Measurements from ENCODE around the gene TTL. TPM values are rescaled to one million over a fixed set of nuclear protein-coding genes. Genes with fewer than 3 reads are reported as not detected.
"Not testable (repeated sequence)": the region's sequence is repeated elsewhere in the genome, so short reads cannot be mapped to it uniquely, and the experiment has no call there.

The TTL gene
- polyA plus RNA-seq, 1 donor: 46.5 TPM

GRCh38 chr2:112523291-112523777, 41.4 kb downstream of the TTL start:
- DNase-seq: no peak

DNA sequence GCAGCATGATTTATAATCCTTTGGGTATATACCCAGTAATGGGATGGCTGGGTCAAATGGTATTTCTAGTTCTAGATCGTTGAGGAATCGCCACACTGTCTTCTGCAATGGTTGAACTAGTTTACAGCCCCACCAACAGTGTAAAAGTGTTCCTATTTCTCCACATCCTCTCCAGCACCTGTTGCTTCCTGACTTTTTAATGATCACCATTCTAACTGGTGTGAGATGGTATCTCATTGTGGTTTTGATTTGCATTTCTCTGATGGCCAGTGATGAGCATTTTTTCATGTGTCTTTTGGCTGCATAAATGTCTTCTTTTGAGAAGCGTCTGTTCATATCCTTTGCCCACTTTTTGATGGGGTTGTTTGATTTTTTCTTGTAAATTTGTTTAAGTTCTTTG, 42.3 kb downstream of the TTL start:
- DNase-seq: not testable (repeated sequence)

DNA sequence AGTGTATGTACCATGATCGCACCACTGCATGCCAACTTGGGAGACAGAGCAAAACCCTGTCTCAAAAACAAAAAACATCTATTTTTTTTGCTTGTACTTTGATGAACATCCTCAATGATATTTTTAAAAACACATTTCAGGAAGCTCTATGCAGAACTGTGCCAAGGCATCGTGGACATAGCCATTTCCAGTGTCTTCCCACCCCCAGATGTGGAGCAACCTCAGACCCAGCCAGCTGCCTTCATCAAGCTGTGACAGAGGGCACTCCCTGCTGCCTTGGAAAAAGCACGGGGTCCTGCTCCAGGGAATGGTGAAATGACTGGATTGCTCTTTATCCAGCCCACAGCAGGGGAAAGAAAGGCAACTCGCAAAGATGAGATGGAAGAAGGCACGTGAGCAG, 46.6 kb downstream of the TTL start:
- DNase-seq: no peak

GRCh38 chr2:112529757-112530156, 47.8 kb downstream of the TTL start:
- no peak for DNase-seq

DNA sequence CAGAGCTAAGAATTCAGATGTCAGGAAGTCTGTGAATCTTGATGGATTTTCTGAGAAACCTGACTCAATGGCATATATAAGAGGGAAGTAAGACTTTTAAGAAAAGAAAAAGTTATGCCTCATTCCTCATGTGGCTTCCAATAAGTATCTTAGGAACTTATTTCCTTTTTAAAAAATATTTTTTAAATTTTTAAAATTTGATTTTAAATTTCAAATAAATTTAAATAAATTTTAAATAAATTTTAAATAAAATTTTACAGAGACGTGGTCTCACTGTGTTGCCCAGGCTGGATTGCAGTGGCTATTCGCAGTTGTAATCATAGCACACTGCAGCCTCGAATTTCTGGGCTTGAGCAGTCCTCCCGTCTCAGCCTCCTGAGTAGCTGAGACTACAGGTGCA, 48.8 kb downstream of the TTL start:
- DNase-seq: no peak

- no peak for DNase-seq
These were observed 52.9 kb downstream of the TTL start for GRCh38 chr2:112534826-112535225.

GRCh38 chr2:112536665-112537064, 54.7 kb downstream of the TTL start:
- DNase-seq: not testable (repeated sequence)

- no peak for DNase-seq
These were observed 57.4 kb downstream of the TTL start for GRCh38 chr2:112539306-112539705.

DNA sequence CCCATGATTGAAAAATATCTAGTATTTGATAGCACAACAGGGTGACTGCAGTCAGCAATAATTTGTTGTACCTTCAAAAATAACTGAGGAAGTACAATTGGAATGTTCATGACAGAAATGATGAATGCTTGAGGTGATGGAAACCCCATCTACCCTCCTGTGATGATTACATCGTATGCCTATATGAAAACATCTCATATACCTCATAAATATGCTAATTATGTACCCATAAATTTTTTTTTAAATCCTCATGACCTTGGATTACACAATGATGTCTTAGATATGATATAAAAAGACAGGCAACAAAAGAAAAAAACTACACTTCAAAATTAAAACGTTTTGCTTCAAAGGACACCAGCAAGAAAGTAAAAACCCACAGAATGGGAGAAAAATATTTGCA, 59.0 kb downstream of the TTL start:
- DNase-seq: no peak

DNA sequence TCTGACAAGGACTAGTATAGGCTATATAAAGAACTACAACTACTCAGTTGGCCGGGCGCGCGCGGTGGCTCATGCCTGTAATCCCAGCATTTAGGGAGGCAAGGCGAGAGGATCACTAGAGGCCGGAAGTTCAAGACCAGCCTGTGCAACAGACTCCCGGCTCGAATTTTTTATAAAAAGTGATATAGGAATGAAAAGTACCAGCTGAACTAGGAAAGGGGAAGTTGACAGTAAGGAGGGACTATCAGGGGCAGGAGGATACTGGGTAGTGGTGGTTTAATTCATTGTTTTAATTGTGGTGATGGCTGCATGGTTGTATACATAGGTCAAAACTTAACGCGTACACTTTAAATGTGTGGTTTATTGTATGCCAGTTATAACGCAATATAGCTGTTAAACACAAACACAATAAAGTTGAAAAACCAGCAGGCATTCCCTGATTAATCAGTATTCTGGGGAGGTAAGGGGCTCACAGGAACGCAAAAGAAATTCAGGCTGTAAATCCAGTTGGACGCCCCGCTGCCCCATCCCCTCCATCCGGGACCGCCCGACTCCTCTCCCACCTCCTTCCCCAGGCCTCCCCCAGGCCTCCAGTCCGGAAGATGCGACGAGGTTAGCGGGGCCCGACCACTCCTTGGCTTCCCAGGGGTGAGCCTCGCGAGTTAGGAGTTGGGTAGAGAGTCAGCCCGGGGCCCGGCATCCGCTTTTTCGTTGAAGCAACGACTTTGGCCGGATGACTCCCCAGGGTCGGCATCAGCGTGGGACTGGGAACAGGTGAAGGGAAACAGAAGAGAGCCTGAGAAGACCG, 59.6 kb downstream of the TTL start:
- no peak for DNase-seq

- DNase-seq: peak; percentile 90
These were observed 60.4 kb downstream of the TTL start, which contains the start of gene POLR1B for GRCh38 chr2:112542123-112542983. Gene POLR1B (plus strand): TSS chr2:112542465. CDS start chr2:112542495, 30 bp downstream.

DNA sequence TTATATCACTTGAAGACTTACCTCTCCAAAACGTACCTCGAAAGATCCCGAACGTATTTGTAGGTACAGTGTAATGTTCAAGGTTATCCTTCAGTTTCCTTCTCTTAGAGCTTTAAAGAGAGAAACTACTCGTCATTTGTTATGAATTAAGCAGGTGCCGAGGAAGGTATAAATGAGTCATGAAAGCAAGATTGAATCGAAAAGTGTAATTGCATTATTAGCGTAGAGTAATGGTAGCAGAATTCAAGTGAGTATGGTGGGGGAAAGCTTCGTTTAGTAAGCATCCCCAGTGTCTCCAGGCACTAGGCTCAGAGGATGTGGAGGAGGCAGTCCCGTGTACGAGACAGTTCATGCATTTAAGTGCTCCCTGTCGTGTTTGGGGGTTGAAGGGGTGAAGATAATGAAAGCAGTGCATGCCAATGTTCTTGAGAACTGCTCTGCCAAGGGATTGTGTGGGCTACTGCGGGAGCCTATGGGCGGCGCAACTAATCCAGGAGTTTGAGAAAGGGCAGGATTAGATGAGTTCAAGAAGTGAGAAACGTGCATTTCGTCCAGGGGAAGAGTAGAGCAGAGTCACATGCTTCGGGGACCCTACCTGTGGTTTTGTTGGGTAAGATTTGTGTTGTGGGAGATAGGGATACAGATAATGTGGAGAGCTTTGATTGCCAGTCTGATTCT, 61.2 kb downstream of the TTL start:
- DNase-seq: no peak

DNA sequence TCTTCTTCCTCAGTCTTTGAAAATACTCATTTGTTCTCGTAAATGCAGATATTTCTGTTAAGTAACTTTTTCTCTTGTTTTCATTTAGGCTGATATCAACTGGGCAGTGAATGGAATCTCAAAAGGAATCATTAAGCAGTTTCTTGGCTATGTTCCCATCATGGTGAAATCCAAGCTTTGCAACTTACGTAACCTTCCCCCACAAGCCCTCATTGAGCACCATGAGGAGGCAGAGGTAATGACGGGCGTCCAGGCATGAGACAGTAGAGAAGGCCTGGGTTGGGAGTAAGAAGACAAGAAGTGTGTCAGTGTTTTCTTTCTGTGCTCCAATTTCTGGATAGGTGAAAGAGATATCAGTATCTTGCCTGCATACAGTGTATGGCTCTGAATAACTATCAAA, 65.4 kb downstream of the TTL start:
- DNase-seq: no peak

DNA sequence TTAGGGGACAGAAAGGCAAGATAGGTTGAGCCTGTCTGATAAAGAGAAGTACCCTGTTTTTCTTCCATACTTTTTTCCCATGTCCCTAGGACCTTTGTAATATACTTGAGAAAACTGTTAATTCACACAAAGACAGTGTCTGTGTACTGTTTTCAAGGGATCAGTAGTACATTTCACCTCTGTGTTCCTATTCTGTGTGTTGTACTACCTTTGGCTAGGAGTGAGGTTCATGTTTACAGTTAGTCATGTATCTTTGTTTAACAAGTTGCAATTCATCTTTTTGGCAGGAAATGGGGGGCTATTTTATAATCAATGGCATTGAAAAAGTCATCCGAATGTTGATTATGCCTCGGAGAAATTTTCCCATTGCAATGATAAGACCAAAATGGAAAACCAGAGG, 67.0 kb downstream of the TTL start:
- no peak for DNase-seq

DNA sequence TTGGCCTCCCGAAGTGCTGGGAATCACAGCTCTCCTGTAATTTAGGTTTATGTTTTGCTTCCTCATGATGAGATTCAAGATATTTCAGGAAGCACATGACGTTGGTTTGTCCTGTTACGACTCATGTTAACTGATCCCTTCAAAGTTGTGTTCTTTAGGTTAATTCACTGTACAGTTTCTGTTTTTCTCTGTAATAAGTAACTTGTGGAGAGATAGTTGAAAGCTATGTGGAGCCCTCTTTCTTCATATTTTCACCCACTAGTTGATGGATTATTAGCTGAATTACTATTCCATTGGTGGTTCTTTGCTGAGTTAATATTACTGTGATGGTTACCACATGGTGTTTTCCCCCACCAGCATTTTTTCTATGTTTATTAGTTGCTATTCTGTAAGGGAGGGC, 84.1 kb downstream of the TTL start:
- DNase-seq: no peak

- DNase-seq: not testable (repeated sequence)
These were observed 84.6 kb downstream of the TTL start for GRCh38 chr2:112566508-112566907.

DNA sequence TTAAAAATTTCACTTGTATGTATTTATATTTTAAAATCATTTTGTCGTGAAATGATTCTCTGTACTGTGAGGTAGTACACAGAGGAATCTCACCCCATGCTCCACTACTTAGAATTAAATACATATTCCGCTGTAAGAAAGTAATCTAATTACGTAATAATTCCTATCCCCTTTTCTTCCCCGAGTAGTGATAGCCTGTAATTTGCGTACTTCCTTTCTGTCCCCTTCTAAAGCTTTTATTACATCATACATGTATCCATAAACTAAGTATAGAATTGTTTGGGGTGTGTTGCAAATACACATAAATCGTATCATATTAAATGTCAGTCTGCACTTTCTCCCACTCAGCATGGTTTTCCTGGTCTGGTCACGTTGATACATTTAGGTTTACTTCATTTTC, 90.0 kb downstream of the TTL start:
- DNase-seq: no peak

- DNase-seq: peak; percentile 23
These were observed 95.8 kb downstream of the TTL start for GRCh38 chr2:112577756-112578155.

DNA sequence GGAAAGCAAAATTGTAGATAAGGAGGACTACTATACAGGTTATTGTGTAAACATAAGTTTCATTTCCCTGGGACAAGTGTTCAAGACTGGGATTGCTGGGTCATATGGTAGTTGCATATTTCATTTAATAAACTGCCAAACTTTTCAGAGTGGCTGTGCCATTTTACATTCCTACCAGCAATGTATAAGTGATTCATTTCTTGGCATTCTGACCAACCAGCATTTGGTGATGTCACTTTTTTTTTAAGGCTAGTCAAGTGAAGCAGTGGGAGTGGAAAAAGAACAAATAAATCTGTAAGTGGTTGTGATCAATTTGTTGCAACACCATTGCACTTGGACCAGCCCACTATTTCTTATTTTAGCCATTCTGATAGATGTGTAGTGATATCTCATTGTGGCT, 97.3 kb downstream of the TTL start:
- no peak for DNase-seq

GRCh38 chr2:112580084-112580483, 98.1 kb downstream of the TTL start:
- DNase-seq: no peak

- DNase-seq: peak; percentile 61
These were observed 100.4 kb downstream of the TTL start for GRCh38 chr2:112582314-112582746.

GRCh38 chr2:112583497-112584133, 101.7 kb downstream of the TTL start:
- peak; percentile 9 for DNase-seq
